Caco-2 (cell line): Measurements from ENCODE around the gene CLCC1. TPM values are rescaled to one million over a fixed set of nuclear protein-coding genes. Genes with fewer than 3 reads are reported as not detected.

ENCODE experiments used
- BruUV-seq: library from RNA; stranded (reverse); fragments of 400-500 nt; replicated peaks from 2 replicates; lab custom pipeline; 2021; lab: Mats Ljungman, UMichigan
- CTCF ChIA-PET: fragments of 300-600 bp; sonication (Branson Sonifier 250); formaldehyde crosslinking; loops from one replicate; lab custom pipeline; 2022; ENCODE audit warnings: antibody characterized with exemption; lab: Charles Lee
- POLR2A ChIA-PET: fragments of 300-600 bp; sonication (Branson Sonifier 250); formaldehyde crosslinking; loops from one replicate; lab custom pipeline; 2022; ENCODE audit warnings: antibody characterized with exemption; lab: Charles Lee
- DNase-seq, 2 experiments: peaks; one replicate each; pipeline versions ENCODE4 v3.0.0 to v3.0.0-alpha.2; 2020 to 2022
- H3K27me3 ChIP-seq: replicated peaks from 2 replicates; pipeline ENCODE4 v1.6.0; 2011; ENCODE audit warnings: low read length; ENCODE audit not compliant: control insufficient read depth, insufficient read depth
- H3K36me3 ChIP-seq: 2 replicates; pipeline ENCODE4 v1.5.1; 2011; ENCODE audit warnings: low read length; ENCODE audit not compliant: control insufficient read depth, insufficient read depth
- H3K4me1 ChIP-seq: fragments of 250-450 bp; sonication (Bioruptor Pico); 2 replicates; pipeline ENCODE4 v1.5.1; 2020; ENCODE audit warnings: mild to moderate bottlenecking
- H3K4me3 ChIP-seq: 2 replicates; pipeline ENCODE4 v1.5.1; 2011; ENCODE audit warnings: low read depth, mild to moderate bottlenecking, control low read depth, low read length
- H3K9me3 ChIP-seq: fragments of 250-450 bp; sonication (Bioruptor Pico); 2 replicates; pipeline ENCODE4 v1.5.1; 2020; ENCODE audit warnings: mild to moderate bottlenecking, moderate library complexity
- H3K27ac Mint-ChIP-seq: one replicate; pipeline ENCODE4 v1.8.0; 2022; ENCODE audit warnings: mixed read lengths; ENCODE audit not compliant: unreplicated experiment
- H3K27me3 Mint-ChIP-seq: one replicate; pipeline ENCODE4 v1.8.0; 2022; ENCODE audit warnings: mixed read lengths; ENCODE audit not compliant: insufficient read depth, unreplicated experiment
- H3K36me3 Mint-ChIP-seq: one replicate; pipeline ENCODE4 v1.8.0; 2022; ENCODE audit warnings: mild to moderate bottlenecking, mixed read lengths; ENCODE audit not compliant: insufficient read depth, unreplicated experiment
- H3K4me1 Mint-ChIP-seq: one replicate; pipeline ENCODE4 v1.8.0; 2022; ENCODE audit warnings: low read depth, mixed read lengths; ENCODE audit not compliant: unreplicated experiment
- H3K4me3 Mint-ChIP-seq: one replicate; pipeline ENCODE4 v1.8.0; 2022; ENCODE audit warnings: mild to moderate bottlenecking, moderate library complexity, mixed read lengths; ENCODE audit not compliant: unreplicated experiment
- H3K9me3 Mint-ChIP-seq: one replicate; pipeline ENCODE4 v1.8.0; 2022; ENCODE audit warnings: mixed read lengths; ENCODE audit not compliant: unreplicated experiment
- CTCF ChIP-seq, 2 experiments: fragments of 200-600 bp in 1 of 2; IDR thresholded peaks; 1 replicate in 1 of 2; 2 replicates in 1 of 2; pipeline versions ENCODE4 v1.5.1 to v1.8.0; 2011 to 2022; ENCODE audit warnings: antibody characterized with exemption in 1 of 2, control low read depth in 1 of 2, inconsistent platforms in 1 of 2, low read depth in 1 of 2, low read length in 1 of 2, mild to moderate bottlenecking in 1 of 2, moderate library complexity in 1 of 2; ENCODE audit not compliant: insufficient read depth in 1 of 2, severe bottlenecking in 1 of 2, unreplicated experiment in 1 of 2
- intact Hi-C: fragments of 100-400 bp; cut with micrococcal nuclease; formaldehyde crosslinking; loops from one replicate; pipeline ENCODE4 v1.10.0; 2022; ENCODE audit not compliant: unreplicated experiment
- total RNA-seq: library from RNA; stranded (reverse); gene quantifications from 2 replicates; pipeline ENCODE4 v1.2.3, GENCODE V29; 2022

CLCC1 gene
- total RNA-seq, 1 experiment from 2014 or later = 20.1 TPM

- H3K27me3 ChIP-seq = no peaks in the 10 kb centered on the region
- Mint-ChIP-seq H3K27ac (no peak overlapping the region), H3K9me3 (no peaks in the 10 kb centered on the region), H3K4me3 (no peak overlapping the region), H3K36me3 (no peaks in the 10 kb centered on the region), H3K27me3 (no peaks in the 10 kb centered on the region), H3K4me1 (no peaks in the 10 kb centered on the region)
- DNase-seq = no peak
- H3K36me3 ChIP-seq = no peaks in the 10 kb centered on the region; the same call in 1 of the 2 replicates
- no peaks in the 10 kb centered on the region for H3K9me3 ChIP-seq
- no peak for TF ChIP-seq CTCF (IDR thresholded peaks at IDR 0.05; ENCODE audit: insufficient read depth in 1 of 2, low read depth in 1 of 2, low read length in 1 of 2, severe bottlenecking in 1 of 2, unreplicated experiment in 1 of 2)
- intact Hi-C loops = no loop called here
- ChIA-PET CTCF (no interaction called here), POLR2A (no interaction called here)
- H3K4me3 ChIP-seq = no peak overlapping the region
- H3K4me1 ChIP-seq = no peaks in the 10 kb centered on the region
- BruUV-seq = no TSS peak
Observed at GRCh38 chr1:108969346-108969745, 6.1 kb upstream of the CLCC1 start.

DNA sequence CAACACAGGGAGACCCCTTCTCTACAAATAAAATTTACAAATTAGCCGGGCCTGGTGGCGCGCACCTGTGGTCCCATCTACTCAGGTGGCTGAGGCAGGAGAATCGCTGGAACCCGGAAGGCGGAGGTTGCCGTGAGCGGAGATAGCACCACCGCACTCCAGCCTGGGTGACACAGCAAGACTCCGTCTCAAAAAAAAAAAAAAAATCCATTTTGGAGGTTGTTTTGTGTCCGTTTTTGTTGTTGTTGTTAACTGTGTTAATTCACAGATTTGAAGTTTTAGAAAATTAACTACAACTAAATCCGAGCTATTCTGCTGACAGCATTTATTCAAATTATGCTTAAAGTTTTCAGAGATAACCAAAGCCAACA lies 618 bp downstream of the CLCC1 start:
- H3K9me3 ChIP-seq = no peaks in the 10 kb centered on the region
- H3K27ac Mint-ChIP-seq = peak overlapping the region; percentile 60
- intact Hi-C loops = no loop called here
- H3K27me3 ChIP-seq = no peaks in the 10 kb centered on the region
- peak overlapping the region; percentile 68 for H3K4me3 ChIP-seq
- no peaks in the 10 kb centered on the region for H3K36me3 ChIP-seq
- H3K36me3 Mint-ChIP-seq = peaks cover 7% of the 10 kb centered on the region
- H3K4me1 Mint-ChIP-seq = peaks cover 10% of the 10 kb centered on the region
- no peaks in the 10 kb centered on the region for H3K4me1 ChIP-seq
- CTCF ChIA-PET = interaction anchor here (0.7 kb wide), 1 partner anchor 146 kb away, joined by 3 read pairs; no protein-coding TSS in a partner anchor
- TSS peak; percentile 52 for BruUV-seq
- no peaks in the 10 kb centered on the region for H3K27me3 Mint-ChIP-seq
- peak; percentile 42 to 47 for DNase-seq
- POLR2A ChIA-PET = no interaction called here
- H3K9me3 Mint-ChIP-seq = no peaks in the 10 kb centered on the region
- no peak for TF ChIP-seq CTCF (IDR thresholded peaks at IDR 0.05; ENCODE audit: insufficient read depth in 1 of 2, low read depth in 1 of 2, low read length in 1 of 2, severe bottlenecking in 1 of 2, unreplicated experiment in 1 of 2)
- peak overlapping the region; percentile 76 for H3K4me3 Mint-ChIP-seq

- no peaks in the 10 kb centered on the region for H3K4me1 ChIP-seq
- ChIA-PET CTCF (no interaction called here), POLR2A (no interaction called here)
- no peaks in the 10 kb centered on the region for H3K27me3 Mint-ChIP-seq
- no peaks in the 10 kb centered on the region for H3K27me3 ChIP-seq
- H3K36me3 Mint-ChIP-seq = peaks cover 7% of the 10 kb centered on the region
- intact Hi-C loops = no loop called here
- no peak for DNase-seq
- BruUV-seq = no TSS peak
- no peaks in the 10 kb centered on the region for H3K9me3 Mint-ChIP-seq
- no peaks in the 10 kb centered on the region for H3K36me3 ChIP-seq
- TF ChIP-seq CTCF (IDR thresholded peaks at IDR 0.05; ENCODE audit: insufficient read depth in 1 of 2, low read depth in 1 of 2, low read length in 1 of 2, severe bottlenecking in 1 of 2, unreplicated experiment in 1 of 2) = no peak
- H3K4me3 Mint-ChIP-seq = peak overlapping the region; percentile 76
- peaks cover 10% of the 10 kb centered on the region for H3K4me1 Mint-ChIP-seq
- peak overlapping the region; percentile 68 for H3K4me3 ChIP-seq
- peak overlapping the region; percentile 60 for H3K27ac Mint-ChIP-seq
- no peaks in the 10 kb centered on the region for H3K9me3 ChIP-seq
Observed at GRCh38 chr1:108961752-108962486, 1.4 kb downstream of the CLCC1 start.
